ENCODE data around the gene LIMCH1. TPM values are rescaled to one million over a fixed set of nuclear protein-coding genes. Genes with fewer than 3 reads are reported as not detected.

LIMCH1 gene
- total RNA-seq, 3 donors from 2014 or later (not counting 1 experiment from before 2014, with no cell fraction given), result 0.05 TPM; not detected in 2

GRCh38 chr4:41668024-41668423 is 130.1 kb downstream of the LIMCH1 start:
- no peaks in the 10 kb centered on the region for H3K27me3 Mint-ChIP-seq (ENCODE audit: low read depth in 2 of 2)
- no peaks in the 10 kb centered on the region for H3K27me3 ChIP-seq (ENCODE audit: control insufficient read depth, insufficient read depth, low read length)
- H3K4me1 Mint-ChIP-seq, result no peaks in the 10 kb centered on the region
- H3K9me3 Mint-ChIP-seq, result no peaks in the 10 kb centered on the region
- intact Hi-C loops (cut with micrococcal nuclease), result loop anchor here (10.0 kb wide), 1 partner anchor 383 kb away; no protein-coding TSS in a partner anchor
- DNase-seq (no peak), ATAC-seq (no peak)
- H3K4me3 ChIP-seq (ENCODE audit: low read length), result no peak overlapping the region
- no peak overlapping the region for H3K4me3 Mint-ChIP-seq
- H3K27ac Mint-ChIP-seq, result no peak overlapping the region
- no peaks in the 10 kb centered on the region for H3K4me1 ChIP-seq (ENCODE audit: control insufficient read depth, insufficient read depth, low read length)
- no peaks in the 10 kb centered on the region for H3K36me3 ChIP-seq (ENCODE audit: control insufficient read depth, insufficient read depth, low read length)
- H3K36me3 Mint-ChIP-seq, result no peaks in the 10 kb centered on the region
- 77% methylated on average over 1 of the region's 1 CpG for WGBS (ENCODE audit: insufficient coverage)
- no peak for TF ChIP-seq CTCF (IDR thresholded peaks at IDR 0.05)
- no peak overlapping the region for H3K27ac ChIP-seq (ENCODE audit: low read length)
- H3K9me3 ChIP-seq (ENCODE audit: control insufficient read depth, insufficient read depth, low read length), result no peaks in the 10 kb centered on the region

GRCh38 chr4:41670530-41670929 is 132.6 kb downstream of the LIMCH1 start:
- Mint-ChIP-seq H3K27me3 (ENCODE audit: low read depth in 2 of 2) (no peaks in the 10 kb centered on the region), H3K36me3 (no peaks in the 10 kb centered on the region), H3K9me3 (no peaks in the 10 kb centered on the region), H3K27ac (no peak overlapping the region), H3K4me1 (no peaks in the 10 kb centered on the region), H3K4me3 (no peak overlapping the region)
- no peak for ATAC-seq
- Histone ChIP-seq H3K27ac (ENCODE audit: low read length) (no peak overlapping the region), H3K36me3 (ENCODE audit: control insufficient read depth, insufficient read depth, low read length) (no peaks in the 10 kb centered on the region), H3K4me1 (ENCODE audit: control insufficient read depth, insufficient read depth, low read length) (no peaks in the 10 kb centered on the region), H3K4me3 (ENCODE audit: low read length) (no peak overlapping the region), H3K27me3 (ENCODE audit: control insufficient read depth, insufficient read depth, low read length) (no peaks in the 10 kb centered on the region), H3K9me3 (ENCODE audit: control insufficient read depth, insufficient read depth, low read length) (no peaks in the 10 kb centered on the region)
- TF ChIP-seq CTCF (IDR thresholded peaks at IDR 0.05), result no peak
- WGBS (ENCODE audit: insufficient coverage), result 97% methylated on average over 5 of the region's 6 CpGs
- DNase-seq, result no peak
- intact Hi-C loops (cut with micrococcal nuclease), result no loop called here

GRCh38 chr4:41670982-41671381 is 133.0 kb downstream of the LIMCH1 start:
- Histone ChIP-seq H3K4me1 (ENCODE audit: control insufficient read depth, insufficient read depth, low read length) (no peaks in the 10 kb centered on the region), H3K27me3 (ENCODE audit: control insufficient read depth, insufficient read depth, low read length) (no peaks in the 10 kb centered on the region), H3K36me3 (ENCODE audit: control insufficient read depth, insufficient read depth, low read length) (no peaks in the 10 kb centered on the region), H3K9me3 (ENCODE audit: control insufficient read depth, insufficient read depth, low read length) (no peaks in the 10 kb centered on the region), H3K4me3 (ENCODE audit: low read length) (no peak overlapping the region), H3K27ac (ENCODE audit: low read length) (no peak overlapping the region)
- ATAC-seq (no peak), DNase-seq (no peak)
- Mint-ChIP-seq H3K27ac (no peak overlapping the region), H3K4me3 (no peak overlapping the region), H3K36me3 (no peaks in the 10 kb centered on the region), H3K4me1 (no peaks in the 10 kb centered on the region), H3K27me3 (ENCODE audit: low read depth in 2 of 2) (no peaks in the 10 kb centered on the region), H3K9me3 (no peaks in the 10 kb centered on the region)
- no peak for TF ChIP-seq CTCF (IDR thresholded peaks at IDR 0.05)
- intact Hi-C loops (cut with micrococcal nuclease), result no loop called here

- Histone ChIP-seq H3K27me3 (ENCODE audit: control insufficient read depth, insufficient read depth, low read length) (no peaks in the 10 kb centered on the region), H3K4me3 (ENCODE audit: low read length) (no peak overlapping the region), H3K27ac (ENCODE audit: low read length) (no peak overlapping the region), H3K36me3 (ENCODE audit: control insufficient read depth, insufficient read depth, low read length) (no peaks in the 10 kb centered on the region), H3K9me3 (ENCODE audit: control insufficient read depth, insufficient read depth, low read length) (no peaks in the 10 kb centered on the region), H3K4me1 (ENCODE audit: control insufficient read depth, insufficient read depth, low read length) (no peaks in the 10 kb centered on the region)
- Mint-ChIP-seq H3K9me3 (no peaks in the 10 kb centered on the region), H3K4me3 (no peak overlapping the region), H3K27me3 (ENCODE audit: low read depth in 2 of 2) (no peaks in the 10 kb centered on the region), H3K4me1 (no peaks in the 10 kb centered on the region), H3K36me3 (no peaks in the 10 kb centered on the region), H3K27ac (no peak overlapping the region)
- DNase-seq (no peak), ATAC-seq (no peak)
- intact Hi-C loops (cut with micrococcal nuclease), result no loop called here
- 75% methylated on average over 6 of the region's 7 CpGs for whole genome bisulfite sequencing (ENCODE audit: insufficient coverage)
- no peak for TF ChIP-seq CTCF (IDR thresholded peaks at IDR 0.05)
These were observed 140.3 kb downstream of the LIMCH1 start for GRCh38 chr4:41678086-41678816.
